HEK293T (cell line): Measurements from ENCODE around the gene CHST12.

Experiments used
- ARNT ChIP-seq: fragments of 450-650 bp; IDR thresholded peaks from 2 replicates; pipeline ENCODE4 v1.6.1; 2017; ENCODE audit warnings: mild to moderate bottlenecking
- BHLHE40 ChIP-seq: fragments of 450-650 bp; IDR thresholded peaks from 2 replicates; pipeline ENCODE4 v1.6.1; 2016; ENCODE audit warnings: mild to moderate bottlenecking, moderate library complexity, borderline replicate concordance
- ELF4 ChIP-seq: fragments of 450-650 bp; IDR thresholded peaks from 2 replicates; pipeline ENCODE4 v1.6.1; 2017; ENCODE audit warnings: antibody characterized with exemption
- FOXA1 ChIP-seq: fragments of 450-650 bp; IDR thresholded peaks from 2 replicates; pipeline ENCODE4 v1.6.1; 2016; ENCODE audit warnings: mild to moderate bottlenecking
- FOXK2 ChIP-seq: fragments of 450-650 bp; IDR thresholded peaks from 2 replicates; pipeline ENCODE4 v1.6.1; 2016; ENCODE audit warnings: mild to moderate bottlenecking
- FOXM1 ChIP-seq: fragments of 450-650 bp; IDR thresholded peaks from 2 replicates; pipeline ENCODE4 v1.6.1; 2017; ENCODE audit warnings: mild to moderate bottlenecking, borderline replicate concordance
- HDGF ChIP-seq: fragments of 450-650 bp; IDR thresholded peaks from 2 replicates; pipeline ENCODE4 v1.6.1; 2017; ENCODE audit warnings: antibody characterized with exemption, borderline replicate concordance
- LEF1 ChIP-seq: fragments of 450-650 bp; IDR thresholded peaks from 2 replicates; pipeline ENCODE4 v1.6.1; 2017; ENCODE audit warnings: mild to moderate bottlenecking, borderline replicate concordance
- SP1 ChIP-seq: fragments of 450-650 bp; IDR thresholded peaks from 2 replicates; pipeline ENCODE4 v1.6.1; 2017
- TARDBP ChIP-seq: fragments of 450-650 bp; IDR thresholded peaks from 2 replicates; pipeline ENCODE4 v1.6.1; 2016
- ZNF384 ChIP-seq: fragments of 450-650 bp; IDR thresholded peaks from 2 replicates; pipeline ENCODE4 v1.6.1; 2016
- TF ChIP-seq, protein P1 (sequence below): fragments of 450-650 bp; IDR thresholded peaks from 2 replicates; pipeline ENCODE4 v1.6.1; 2016

DNA sequence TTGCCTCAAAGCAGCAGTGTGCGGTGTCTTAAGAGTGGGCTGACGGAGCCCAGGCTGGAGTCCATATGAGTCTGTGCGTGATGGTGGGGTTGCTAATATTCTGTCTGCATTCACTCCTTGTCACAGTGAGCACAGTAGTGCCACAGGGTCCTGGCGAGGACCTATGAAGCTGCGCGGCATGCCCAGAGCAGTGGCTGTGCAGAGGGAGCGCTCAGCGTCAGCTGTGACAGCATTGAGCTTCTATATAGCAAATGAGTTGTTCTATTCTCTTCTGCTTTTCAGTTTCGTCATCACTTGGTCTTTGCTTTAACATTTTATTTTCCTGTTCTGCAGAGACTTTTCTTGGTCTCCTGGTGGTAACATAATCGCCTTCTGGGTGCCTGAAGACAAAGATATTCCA lies 34.3 kb upstream of the CHST12 start:
- no peak for TF ChIP-seq SP1
- no peak for TF ChIP-seq ELF4
- no peak for TF ChIP-seq FOXA1
- no peak for TF ChIP-seq HDGF
- no peak for TF ChIP-seq TARDBP
- TF ChIP-seq ZNF384, result no peak
- TF ChIP-seq LEF1, result no peak
- TF ChIP-seq ARNT, result no peak
- TF ChIP-seq BHLHE40, result no peak
- no peak for TF ChIP-seq FOXM1
- no peak for TF ChIP-seq FOXK2
- TF ChIP-seq, protein P1, sequence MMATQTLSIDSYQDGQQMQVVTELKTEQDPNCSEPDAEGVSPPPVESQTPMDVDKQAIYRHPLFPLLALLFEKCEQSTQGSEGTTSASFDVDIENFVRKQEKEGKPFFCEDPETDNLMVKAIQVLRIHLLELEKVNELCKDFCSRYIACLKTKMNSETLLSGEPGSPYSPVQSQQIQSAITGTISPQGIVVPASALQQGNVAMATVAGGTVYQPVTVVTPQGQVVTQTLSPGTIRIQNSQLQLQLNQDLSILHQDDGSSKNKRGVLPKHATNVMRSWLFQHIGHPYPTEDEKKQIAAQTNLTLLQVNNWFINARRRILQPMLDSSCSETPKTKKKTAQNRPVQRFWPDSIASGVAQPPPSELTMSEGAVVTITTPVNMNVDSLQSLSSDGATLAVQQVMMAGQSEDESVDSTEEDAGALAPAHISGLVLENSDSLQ, result no peak
